Measurements from ENCODE around the gene PTPRN2.
"Not testable (repeated sequence)": the region's sequence is repeated elsewhere in the genome, so short reads cannot be mapped to it uniquely, and the experiment has no call there.

The PTPRN2 gene

DNA sequence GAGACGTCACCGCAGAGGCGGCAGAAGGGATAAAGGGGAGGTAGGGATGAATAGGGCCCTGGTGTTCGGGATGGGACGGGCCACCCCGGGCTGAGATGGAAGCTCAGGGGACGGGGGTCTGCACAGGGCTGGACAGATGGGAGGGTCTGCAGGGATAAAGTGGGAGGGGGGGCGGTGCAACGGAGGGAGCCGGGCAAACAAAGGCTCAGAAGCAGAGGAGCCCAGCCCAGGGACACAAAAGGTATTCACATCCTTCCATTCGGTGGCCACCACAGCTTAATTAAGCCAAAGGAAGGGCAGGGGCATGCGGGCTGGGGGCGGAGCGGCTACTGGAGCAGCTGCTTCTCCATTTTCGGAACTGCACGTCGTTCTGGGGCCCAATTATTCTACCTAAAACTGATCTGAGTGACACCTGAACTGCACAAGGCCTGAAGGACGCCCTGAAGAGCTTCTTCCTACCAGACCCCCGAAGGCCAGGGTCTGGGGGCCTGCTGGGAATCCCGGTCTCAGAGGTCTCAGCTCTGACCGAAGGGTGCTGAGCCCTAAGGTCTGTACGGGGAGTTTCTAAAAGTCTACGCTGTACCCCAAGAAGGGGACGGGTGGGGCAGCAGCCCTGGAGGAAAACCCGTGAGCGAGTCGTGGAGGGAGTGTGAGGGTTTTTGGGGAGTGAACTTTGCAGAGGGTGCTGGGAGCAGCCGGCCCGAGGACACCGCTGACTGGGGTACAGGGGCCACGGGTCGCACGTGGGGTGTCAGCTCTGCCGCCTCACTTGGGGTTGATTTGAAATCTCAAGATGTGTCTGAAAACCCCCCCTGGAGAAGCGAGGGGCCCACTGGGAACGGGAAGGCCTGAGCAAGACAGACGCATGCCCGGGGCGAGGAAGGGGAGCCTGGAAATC is 916.0 kb downstream of the PTPRN2 start:
- no peak for DNase-seq

DNA sequence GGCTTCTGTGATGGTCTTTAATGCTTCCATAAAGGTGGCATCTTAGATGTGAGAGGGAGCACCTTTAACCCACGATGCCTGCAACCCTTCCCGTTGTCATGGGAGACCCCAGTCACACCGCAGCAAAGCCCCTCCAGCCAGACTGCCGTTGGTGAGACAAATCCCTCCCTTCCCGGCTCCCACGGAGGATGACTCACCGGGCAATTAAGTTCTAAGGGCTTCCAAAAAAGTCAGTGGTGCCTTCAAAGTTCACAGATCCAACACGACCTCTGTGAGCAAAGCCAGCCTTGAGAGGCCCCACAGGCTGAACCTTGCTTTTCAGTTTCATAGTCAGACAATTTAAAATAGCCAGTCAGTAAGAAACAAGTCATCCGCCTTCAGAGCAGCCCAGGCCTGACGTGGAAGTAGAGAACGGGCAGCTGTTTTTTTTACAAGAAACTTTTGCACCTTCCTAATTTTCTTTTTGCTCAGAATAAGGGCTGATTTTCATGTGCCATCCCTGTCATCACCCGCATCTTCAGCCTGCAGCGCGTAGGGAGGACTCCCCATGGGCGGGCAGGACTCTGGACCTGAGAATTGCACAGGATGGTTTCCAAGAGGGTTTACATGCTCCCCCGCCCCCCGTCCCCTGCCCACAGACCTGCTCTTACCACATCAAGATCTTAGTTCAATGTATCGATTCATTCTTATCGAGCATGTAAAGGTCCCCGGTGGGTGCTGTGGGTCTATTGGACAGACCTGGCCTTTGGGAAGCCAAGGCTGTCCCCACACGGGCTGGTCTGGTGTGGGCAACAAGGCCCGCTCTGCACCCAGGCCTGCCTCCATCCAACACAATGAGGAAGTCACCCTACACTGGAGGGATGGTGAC is 916.9 kb downstream of the PTPRN2 start:
- DNase-seq: no peak

DNA sequence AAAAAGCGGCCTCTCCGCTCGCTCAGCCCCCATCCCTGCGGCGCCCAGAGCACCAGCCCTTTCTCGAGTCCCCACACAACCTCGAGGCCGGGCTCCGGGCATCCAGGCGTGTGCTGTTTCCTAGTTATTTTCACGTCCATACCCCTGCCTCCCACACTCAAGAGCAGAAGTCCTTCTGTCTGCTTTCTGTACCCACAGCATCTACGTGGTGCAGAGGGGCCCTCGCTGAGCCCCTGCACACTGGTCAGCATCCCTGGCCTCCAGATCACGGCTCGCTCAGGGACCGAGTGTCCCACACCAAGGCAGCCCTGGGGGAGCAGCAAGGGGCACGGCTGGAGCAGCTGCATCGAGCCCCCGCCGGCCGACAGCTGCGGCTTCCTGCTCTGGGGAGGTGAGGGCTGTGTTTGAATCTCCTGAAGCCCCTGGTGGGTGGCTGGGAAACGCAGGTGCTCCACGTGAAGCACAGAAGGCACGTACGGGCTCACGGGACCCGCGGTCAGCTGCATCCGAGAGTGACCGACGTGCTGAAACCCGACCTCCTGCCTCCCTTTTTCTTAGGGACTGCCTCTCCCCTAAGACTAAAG is 917.8 kb downstream of the PTPRN2 start:
- DNase-seq: no peak

DNA sequence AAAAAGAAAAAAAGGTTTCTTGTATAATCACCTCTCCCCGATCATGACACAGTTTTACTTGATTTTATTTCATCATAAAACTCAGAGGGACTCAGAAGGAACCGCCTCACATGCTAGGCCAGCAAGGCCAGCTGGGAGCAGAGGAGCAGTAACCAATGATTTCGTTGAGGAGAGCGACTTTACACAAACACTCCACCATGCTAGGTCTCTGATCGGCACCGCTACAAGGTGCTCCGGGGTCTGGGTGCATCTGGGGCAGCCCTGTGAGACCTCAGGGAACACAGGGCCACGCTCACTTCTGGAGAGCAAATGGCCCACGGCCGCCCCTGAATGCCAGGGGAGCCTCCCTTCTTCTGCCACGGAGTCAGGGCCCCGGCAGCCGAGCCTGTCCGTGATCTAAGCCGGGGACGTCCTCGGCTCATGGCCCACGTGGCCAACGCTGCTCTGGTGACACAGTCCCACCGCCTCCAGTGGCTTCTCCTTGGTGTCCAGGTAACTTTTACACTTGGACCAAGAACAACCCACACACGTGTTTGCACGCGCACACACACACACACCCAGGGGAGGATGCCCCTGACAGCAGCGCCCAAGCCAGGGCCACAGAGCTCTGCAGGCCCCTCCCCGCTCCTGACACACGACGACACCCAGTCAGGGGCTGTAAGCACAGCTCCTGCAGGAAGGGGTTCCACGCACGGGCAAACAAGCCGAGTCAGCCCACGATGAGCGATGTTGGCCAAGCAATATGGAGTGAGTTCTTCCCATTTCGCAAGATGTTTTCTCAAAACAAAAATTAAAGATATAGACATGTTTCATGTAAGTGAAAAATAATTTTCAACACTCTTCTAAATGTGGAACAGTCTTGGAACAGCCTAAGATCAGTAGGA is 918.5 kb downstream of the PTPRN2 start:
- DNase-seq: no peak

DNA sequence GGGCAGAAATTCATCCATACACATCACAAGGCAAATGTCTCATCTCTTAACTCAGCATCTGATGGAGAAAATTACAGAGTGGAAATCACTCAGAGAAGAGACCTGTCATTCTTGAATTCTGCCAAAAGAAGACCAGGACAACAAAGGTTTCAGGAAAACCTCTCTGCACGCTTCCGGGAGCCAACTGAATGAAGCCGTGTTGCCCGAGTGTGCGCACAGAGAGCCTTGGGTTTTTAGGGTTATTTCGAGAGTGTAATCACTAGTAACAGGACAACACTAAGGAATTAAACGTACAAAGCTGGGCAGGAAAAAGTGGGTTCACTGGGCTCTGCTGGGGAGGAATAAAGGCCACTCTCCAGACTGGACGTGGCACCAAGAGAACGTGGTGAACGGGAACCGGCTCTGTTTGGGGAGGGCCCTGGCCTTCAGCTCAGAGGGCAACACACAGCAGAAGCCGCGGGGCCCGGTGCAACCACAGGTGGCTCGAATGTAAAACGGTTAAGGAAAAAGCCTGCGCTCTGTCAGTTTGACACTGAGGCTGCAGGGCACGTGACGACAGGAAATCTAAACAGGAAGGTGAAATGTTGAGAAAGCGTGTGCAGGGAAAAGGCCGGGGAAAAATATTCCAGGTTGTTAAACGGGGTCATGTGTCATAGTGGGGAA is 919.3 kb downstream of the PTPRN2 start:
- DNase-seq: no peak

DNA sequence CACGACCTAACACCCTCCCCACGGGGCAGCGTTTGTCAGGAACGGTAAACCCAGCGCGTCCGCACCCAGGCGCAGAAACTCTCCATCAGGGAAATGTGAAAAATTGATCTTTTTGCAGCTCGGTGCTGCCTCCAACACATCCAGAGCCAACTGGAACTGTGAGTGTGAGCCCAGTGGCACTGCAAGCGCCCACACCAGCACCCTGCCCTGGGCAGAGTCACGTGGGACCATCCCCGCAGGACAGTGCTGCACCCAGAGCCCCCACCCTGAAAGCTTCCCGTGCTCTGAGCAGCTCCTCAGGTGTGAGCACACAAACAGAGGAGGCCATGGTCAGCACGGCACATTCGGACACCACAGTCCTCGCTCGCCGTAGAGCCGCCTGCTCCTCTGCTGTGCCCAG is 919.9 kb downstream of the PTPRN2 start:
- DNase-seq: no peak

DNA sequence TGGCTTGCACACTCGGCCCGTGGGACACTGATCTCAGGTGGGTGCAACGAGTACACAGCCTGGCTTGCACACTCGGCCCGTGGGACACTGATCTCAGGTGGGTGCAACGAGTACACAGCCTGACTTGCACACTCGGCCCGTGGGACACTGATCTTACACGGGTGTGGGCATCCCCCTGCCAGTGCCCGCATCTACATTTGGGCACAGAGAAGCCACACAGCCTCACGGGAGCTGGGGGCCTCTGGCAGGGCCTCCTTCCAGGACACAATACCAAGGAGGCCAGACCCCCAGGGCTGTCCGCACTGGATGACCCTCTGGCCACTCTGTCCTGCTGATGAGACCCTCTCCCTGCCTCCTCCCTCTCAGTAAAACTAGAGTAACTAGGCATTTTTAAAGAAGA is 920.4 kb downstream of the PTPRN2 start:
- DNase-seq: no peak

DNA sequence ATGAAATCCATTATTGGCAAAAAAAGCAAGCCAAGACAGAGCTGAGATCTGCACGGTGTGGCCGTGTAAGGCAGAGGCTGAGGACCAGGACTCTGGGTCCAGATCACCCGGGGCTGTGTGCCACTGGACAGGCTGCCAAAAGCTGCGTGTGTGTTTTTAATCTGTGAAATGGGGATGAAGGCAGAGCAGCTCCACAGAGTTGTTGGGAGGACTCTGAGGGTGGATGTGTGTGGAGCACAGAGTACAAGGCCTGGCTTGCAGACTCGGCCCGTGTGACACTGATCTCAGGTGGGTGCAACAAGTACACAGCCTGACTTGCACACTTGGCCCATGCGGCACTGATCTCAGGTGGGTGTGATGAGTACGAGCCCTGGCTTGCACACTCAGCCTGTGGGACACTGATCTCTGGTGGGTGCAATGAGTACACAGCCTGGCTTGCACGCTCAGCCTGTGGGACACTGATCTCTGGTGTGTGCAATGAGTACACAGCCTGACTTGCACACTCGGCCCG is 921.0 kb downstream of the PTPRN2 start:
- DNase-seq: no peak

DNA sequence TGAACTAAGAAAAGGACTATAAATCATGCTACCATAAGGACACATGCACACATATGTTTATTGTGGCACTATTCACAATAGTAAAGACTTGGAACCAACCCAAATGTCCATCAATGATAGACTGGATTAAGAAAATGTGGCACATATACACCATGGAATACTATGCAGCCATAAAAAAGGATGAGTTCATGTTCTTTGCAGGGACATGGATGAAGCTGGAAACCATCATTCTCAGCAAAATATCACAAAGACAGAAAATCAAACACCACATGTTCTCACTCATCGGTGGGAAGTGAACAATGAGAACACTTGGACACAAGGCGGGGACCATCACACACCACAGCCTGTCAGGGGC is 922.0 kb downstream of the PTPRN2 start:
- not testable (repeated sequence) for DNase-seq

DNA sequence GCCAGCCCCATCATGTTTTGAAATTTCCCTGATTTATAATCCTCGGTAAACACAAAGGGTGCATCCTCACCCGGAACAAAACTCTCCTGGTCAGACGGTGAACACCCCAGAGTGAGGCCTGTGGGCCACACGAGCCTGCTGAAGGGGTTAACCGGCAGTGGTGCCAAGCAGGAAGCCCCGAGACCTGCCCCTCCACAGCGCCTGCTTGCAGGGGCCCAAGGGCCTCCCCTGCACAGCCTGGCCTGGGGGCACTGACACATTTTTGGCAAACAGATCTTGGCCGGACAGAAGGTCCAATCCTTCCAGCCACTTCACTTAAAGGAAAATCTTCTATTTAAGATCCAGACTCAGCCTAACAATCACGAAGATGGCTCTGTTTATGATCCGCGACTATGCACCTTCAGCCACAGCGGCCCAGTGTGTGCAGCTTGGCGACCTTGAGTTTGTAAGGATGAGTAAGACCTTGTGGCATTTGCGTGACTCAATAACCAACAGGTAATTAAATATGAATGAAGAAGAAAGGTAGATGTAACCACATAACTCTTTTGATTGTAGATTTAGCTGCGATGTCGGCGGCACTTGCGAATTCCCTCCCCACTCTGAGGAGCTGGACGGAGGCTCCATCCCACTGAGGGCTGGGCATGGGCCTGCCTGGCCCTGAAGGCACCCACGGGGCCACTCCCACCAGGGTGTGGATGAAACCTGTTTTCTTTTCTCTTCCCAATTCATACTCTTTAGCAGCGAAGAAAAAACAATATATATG is 922.6 kb downstream of the PTPRN2 start:
- DNase-seq: no peak

DNA sequence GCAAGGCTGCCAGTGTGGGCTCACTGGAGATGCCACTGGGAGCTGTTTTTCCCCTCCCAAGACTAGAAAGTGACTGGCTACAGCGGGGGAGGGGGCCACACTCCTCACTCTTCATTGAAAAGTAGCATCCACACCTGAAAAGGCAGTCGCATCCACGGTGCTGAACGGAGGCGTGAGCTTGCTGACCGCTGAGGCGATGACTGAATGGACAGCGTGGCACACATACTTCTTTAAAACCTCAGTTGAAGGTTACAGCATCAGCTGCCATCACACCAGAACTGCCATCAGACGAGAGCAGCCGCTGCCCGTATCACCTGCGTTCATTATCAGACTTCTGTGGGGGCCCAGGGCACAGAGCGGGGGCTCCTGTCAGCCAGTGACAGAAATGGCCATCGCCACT is 923.6 kb downstream of the PTPRN2 start:
- no peak for DNase-seq

DNA sequence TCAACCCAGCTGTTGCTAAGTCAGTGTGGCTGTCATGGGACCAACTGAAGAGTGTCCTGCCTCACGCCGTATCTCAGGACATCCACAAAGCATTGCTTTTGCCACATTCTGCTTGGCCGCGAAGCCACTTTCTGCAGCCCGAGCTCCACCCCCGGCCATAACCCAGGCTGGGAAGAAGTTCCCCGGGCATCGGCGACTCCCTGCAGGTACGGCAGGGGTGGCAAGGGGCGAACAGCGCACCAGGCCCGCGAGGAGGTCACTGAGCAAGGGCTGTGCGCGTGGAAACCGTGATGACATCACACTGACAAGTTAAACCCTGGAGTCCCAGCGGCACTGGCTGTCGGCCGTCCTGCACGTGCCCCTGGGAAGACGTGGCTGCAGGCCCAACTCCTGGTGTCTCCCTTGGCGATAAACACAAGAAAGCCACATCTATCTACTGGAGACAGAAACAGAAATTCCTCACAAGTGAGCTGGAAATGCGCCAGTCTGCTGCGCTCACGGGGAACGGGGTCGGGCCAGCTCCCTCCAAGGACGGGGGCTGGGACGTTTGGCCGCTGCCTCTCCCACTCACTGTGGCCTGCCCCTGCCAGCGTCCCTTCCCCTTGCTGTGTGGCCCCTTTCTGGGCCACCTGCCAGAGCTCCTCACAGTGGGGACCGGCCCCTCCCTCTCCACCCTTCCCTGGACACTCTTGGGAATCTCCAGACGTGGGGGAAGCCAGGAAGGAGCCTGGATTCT is 924.5 kb downstream of the PTPRN2 start:
- no peak for DNase-seq

DNA sequence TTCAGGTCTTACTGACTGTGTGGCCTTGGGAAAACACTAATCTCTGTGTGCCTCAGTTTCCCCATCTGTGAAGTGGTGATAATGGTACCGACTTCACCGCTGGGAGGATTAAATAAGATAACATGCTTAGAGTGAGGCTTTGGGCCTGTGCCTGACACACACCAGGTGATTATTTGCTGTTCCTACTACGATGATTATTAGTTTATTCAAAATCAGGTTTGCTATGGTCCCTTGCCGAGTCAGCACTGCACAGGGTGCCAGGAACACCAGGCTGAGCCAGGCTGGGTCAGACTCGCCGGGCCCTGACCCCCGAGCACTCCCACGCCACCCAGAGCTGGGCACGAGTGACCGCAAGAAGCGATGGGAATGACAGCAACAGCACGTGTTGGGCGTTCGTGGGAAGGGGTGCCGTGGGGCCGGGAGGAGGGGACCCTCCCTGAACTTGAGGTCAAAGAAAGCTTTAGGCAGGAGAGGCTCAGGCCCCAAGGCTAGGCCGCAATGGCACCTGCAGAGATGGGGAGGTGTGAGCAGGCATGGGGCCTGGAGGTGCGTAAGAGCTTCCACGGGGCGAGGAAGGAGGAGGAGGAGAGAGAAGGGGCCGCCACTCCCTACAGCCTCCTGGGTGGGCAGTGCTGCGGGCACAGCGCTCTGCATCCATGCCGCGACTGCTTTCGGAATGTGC is 925.4 kb downstream of the PTPRN2 start:
- no peak for DNase-seq

DNA sequence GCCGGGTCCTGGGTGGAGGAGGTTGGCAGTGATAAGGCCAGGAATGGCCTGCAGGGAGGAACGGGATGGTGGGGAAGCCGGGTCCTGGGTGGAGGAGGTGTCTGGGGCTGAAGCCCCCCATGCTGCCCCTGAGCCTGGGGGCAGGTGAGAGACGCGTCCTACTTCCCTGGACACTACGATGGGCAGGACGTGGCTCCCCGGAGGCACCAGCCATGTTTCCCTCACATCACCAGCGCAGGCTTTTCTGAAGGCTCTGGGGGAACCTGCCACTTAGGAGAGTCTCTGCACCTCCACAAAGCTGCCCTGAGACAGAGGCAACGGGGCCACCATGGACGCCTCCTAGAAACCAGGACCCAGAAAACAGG is 926.0 kb downstream of the PTPRN2 start:
- DNase-seq: no peak

DNA sequence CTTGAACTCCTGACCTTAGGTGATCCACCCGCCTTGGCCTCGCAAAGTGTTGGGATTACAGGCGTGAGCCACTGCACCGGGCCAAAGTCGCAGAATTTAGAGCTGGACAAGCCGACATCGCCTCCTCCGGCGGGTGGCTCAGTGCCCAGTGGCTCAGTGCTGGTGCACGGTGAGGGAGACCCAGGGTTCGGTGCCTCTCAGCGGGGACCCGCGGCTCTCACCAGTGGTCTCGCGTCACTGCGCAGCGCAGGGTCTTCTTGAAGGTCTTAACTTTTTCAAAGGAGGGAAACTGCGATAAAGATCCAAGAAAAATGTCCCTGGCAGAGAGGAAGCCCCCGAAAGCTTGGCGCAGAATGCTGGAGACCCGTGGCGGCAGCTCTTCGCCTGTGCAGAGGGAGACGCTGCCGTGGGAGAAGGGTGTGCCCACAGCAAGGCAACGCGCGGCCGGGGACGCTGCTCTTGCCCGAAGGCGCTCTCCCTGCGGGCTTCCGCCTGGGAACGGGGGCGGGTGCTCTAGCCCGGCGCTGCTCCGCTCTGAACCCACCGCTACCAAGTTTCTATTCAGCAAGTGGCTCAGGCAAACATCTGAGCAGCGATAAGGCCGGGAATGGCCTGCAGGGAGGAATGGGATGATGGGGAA is 926.5 kb downstream of the PTPRN2 start:
- no peak for DNase-seq

DNA sequence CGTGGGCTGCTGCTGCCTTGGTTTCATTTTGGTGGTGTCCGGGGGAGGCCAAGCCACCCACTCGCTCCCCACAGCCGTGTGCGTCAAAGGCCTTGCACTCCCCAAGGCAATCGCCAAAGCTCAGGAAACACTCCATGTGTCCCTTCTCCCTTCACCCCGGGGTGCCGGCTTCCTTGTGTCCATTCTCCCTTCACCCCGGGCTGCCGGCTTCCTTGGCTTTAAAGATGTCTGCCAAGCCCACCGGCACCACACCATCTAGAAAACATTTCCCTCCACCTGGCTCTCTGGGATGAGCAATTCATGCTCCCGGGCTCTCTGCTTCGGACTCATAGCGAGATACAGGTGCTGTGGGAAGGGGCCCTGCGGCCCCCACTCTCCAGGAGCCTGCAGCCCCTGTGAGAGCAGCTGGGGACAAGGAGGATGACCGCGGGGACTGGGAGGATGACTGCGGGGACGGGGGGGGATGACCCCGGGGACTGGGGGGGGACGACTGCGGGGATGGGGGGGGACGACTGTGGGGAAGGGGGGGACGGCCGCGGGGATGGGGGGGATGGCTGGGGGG is 928.7 kb downstream of the PTPRN2 start:
- no peak for DNase-seq

DNA sequence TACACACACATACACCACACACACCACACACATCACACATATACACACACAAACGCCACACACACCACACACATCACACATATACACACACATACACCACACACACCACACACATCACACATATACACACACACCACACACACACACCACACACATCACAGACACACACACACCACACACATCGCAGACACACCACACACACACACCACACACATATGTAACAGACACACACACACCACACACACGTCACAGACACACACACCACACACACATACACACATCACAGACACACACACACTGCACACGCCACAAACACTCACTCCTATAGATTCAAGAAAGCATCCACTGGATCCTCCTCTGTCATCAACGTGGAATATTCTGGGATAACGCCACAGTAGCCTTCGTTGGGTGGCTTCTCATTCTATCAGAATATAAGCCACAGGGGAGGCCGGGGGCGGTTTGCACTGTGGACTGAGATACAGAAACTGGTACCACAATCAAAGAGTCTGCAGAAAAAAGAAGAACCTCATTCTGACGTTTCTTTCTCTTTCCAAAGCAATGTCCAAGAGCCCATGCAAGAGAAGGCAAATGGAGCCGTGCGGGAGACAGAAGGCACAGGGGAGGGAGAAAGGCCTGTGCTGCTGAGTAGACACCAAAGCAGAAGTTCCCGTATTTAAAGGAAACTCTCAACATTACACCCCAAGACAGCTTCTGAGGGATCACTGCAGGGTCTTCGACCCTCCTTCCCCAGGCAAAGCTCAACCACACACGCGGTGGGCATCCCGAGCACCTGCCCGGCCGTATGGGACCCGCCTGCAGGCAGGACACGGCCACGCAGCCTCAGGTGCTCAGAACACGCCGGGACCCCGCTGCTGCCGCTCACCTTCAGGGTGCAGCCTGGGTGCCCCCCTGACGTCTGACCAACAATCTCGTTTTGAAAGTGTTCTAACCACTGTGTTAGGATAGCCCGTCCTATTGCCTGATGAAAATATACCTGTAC is 929.6 kb downstream of the PTPRN2 start:
- DNase-seq: no peak

Measured in activated CD4-positive, alpha-beta T cell treated with anti-CD3 and anti-CD28 coated beads, Interleukin-2, Interleukin-6, amounts not matched to agents 100 ng/mL and 50 ng/mL, durations not matched to agents 16 hours and 8 hours (primary cell).